HCT116 (cell line): ENCODE data around the gene C8A. TPM values are rescaled to one million over a fixed set of nuclear protein-coding genes. Genes with fewer than 3 reads are reported as not detected.

Experiments used
- ATAC-seq: fragments of 200-7000 bp; cut with Tn5 transposase; 2 replicates; pipeline ENCODE4 v1.9.1; 2020; ENCODE audit warnings: mild to moderate bottlenecking, moderate library complexity
- BruUV-seq: library from RNA; stranded (reverse); fragments of 400-500 nt; replicated peaks from 2 replicates; lab custom pipeline; 2021; lab: Mats Ljungman, UMichigan
- CTCF ChIA-PET: fragments of 300-600 bp; sonication (Branson Sonifier 250); formaldehyde crosslinking; loops from one replicate; lab custom pipeline; 2021; ENCODE audit warnings: antibody characterized with exemption; lab: Charles Lee
- POLR2A ChIA-PET: fragments of 300-600, 350-600 bp; sonication (Branson Sonifier 250); formaldehyde crosslinking; loops from one replicate; lab custom pipeline; 2021; ENCODE audit warnings: antibody characterized with exemption; lab: Charles Lee
- RAD21 ChIA-PET, 2 experiments: fragments of 300-600 bp; sonication (Branson Sonifier 250); formaldehyde crosslinking; loops; one replicate each; lab custom pipeline; 2023; ENCODE audit warnings: low total read pairs in 2 of 2; ENCODE audit not compliant: uncharacterized antibody in 2 of 2, unreplicated experiment in 2 of 2, low non-redundant PET in 1 of 2; lab: Charles Lee
- DNase-seq: peaks from one replicate; pipeline ENCODE4 v3.0.0-alpha.2; 2010; ENCODE audit warnings: low read depth, low spot score
- H2AFZ ChIP-seq: fragments of 200-600 bp; shearing (Covaris generic), sonication (generic); 2 replicates; pipeline ENCODE4 v1.6.1; 2017; ENCODE audit warnings: low read depth, mixed run types, mixed read lengths, antibody characterized with exemption, low read length; ENCODE audit not compliant: poor library complexity, severe bottlenecking
- H3K27ac ChIP-seq: 2 replicates; pipeline ENCODE4 v1.5.1; 2012; ENCODE audit warnings: low read depth, low read length
- H3K27me3 ChIP-seq: fragments of 200-600 bp; sonication (generic); 2 replicates; pipeline ENCODE4 v1.6.1; 2016; ENCODE audit warnings: mixed run types, low read length, mixed read lengths; ENCODE audit not compliant: insufficient read depth
- H3K36me3 ChIP-seq, 2 experiments: fragments of 200-500 bp in 1 of 2; fragments of 200-600 bp in 1 of 2; sonication (Bioruptor generic) in 1 of 2; sonication (generic) in 1 of 2; 2 replicates each; pipeline versions ENCODE4 v1.5.1 to v1.6.1; 2014 to 2016; ENCODE audit warnings: low read length in 2 of 2, inconsistent platforms in 1 of 2, mixed read lengths in 1 of 2, mixed run types in 1 of 2; ENCODE audit not compliant: insufficient read depth in 2 of 2, control insufficient read depth in 1 of 2
- H3K4me1 ChIP-seq, 2 experiments: fragments of 200-600 bp in 1 of 2; sonication (generic) in 1 of 2; 2 replicates each; pipeline versions ENCODE4 v1.5.1 to v1.6.1; 2012 to 2017; ENCODE audit warnings: low read length in 2 of 2, inconsistent platforms in 1 of 2, mild to moderate bottlenecking in 1 of 2, mixed read lengths in 1 of 2, mixed run types in 1 of 2, moderate library complexity in 1 of 2; ENCODE audit not compliant: insufficient read depth in 2 of 2, control insufficient read depth in 1 of 2
- H3K4me2 ChIP-seq: fragments of 200-600 bp; sonication (generic); 2 replicates; pipeline ENCODE4 v1.6.1; 2017; ENCODE audit warnings: mixed run types, low read length, mixed read lengths
- H3K4me3 ChIP-seq, 2 experiments: fragments of 200-600 bp in 1 of 2; sonication (generic) in 1 of 2; replicated peaks in 1 of 2; 2 replicates each; pipeline ENCODE4 v1.5.1; 2011 to 2016; ENCODE audit warnings: low read length in 2 of 2, control low read depth in 1 of 2, low read depth in 1 of 2, mild to moderate bottlenecking in 1 of 2, mixed read lengths in 1 of 2, mixed run types in 1 of 2
- H3K79me2 ChIP-seq: fragments of 200-600 bp; sonication (generic); 2 replicates; pipeline ENCODE4 v1.6.1; 2017; ENCODE audit warnings: mild to moderate bottlenecking, mixed run types, low read length, moderate library complexity, mixed read lengths; ENCODE audit not compliant: insufficient read depth
- H3K9ac ChIP-seq: fragments of 200-600 bp; sonication (generic); 2 replicates; pipeline ENCODE4 v1.6.1; 2016; ENCODE audit warnings: low read length, mixed read lengths
- H3K9me2 ChIP-seq: fragments of 200-600 bp; sonication (generic), shearing (Covaris generic); 2 replicates; pipeline ENCODE4 v1.6.1; 2017; ENCODE audit warnings: mixed run types, mild to moderate bottlenecking, moderate library complexity; ENCODE audit not compliant: insufficient read depth
- H3K9me3 ChIP-seq, 2 experiments: fragments of 200-500 bp in 1 of 2; fragments of 200-600 bp in 1 of 2; sonication (Bioruptor generic) in 1 of 2; sonication (generic) in 1 of 2; 2 replicates each; pipeline ENCODE4 v1.6.1; 2014 to 2017; ENCODE audit warnings: low read length in 2 of 2, mixed read lengths in 2 of 2, inconsistent platforms in 1 of 2, low read depth in 1 of 2, mild to moderate bottlenecking in 1 of 2, mixed run types in 1 of 2, moderate library complexity in 1 of 2; ENCODE audit not compliant: control insufficient read depth in 1 of 2, insufficient read depth in 1 of 2
- H4K20me1 ChIP-seq: fragments of 200-600 bp; sonication (generic), shearing (Covaris generic); 2 replicates; pipeline ENCODE4 v1.6.1; 2017; ENCODE audit warnings: mixed run types, mild to moderate bottlenecking, moderate library complexity; ENCODE audit not compliant: insufficient read depth
- CBX3 ChIP-seq: IDR thresholded peaks from 2 replicates; pipeline ENCODE4 v1.6.1; 2012; ENCODE audit warnings: low read depth
- CEBPB ChIP-seq: IDR thresholded peaks from 2 replicates; pipeline ENCODE4 v1.6.1; 2012; ENCODE audit warnings: low read depth
- EGR1 ChIP-seq: IDR thresholded peaks from 2 replicates; pipeline ENCODE4 v1.6.1; 2012; ENCODE audit warnings: low read depth
- ELF1 ChIP-seq: IDR thresholded peaks from 2 replicates; pipeline ENCODE4 v1.6.1; 2012; ENCODE audit warnings: low read depth, borderline replicate concordance
- EZH2phosphoT487 ChIP-seq: fragments of 200-600 bp; IDR thresholded peaks from 2 replicates; pipeline ENCODE4 v1.6.1; 2018; ENCODE audit warnings: antibody characterized with exemption, borderline replicate concordance
- JUND ChIP-seq: IDR thresholded peaks from 2 replicates; pipeline ENCODE4 v1.6.1; 2012
- POLR2A ChIP-seq: IDR thresholded peaks from 2 replicates; pipeline ENCODE4 v1.7.0; 2011; ENCODE audit warnings: borderline replicate concordance; ENCODE audit not compliant: insufficient read depth, insufficient read length; ENCODE audit errors: extremely low read depth
- POLR2AphosphoS5 ChIP-seq: IDR thresholded peaks from 2 replicates; pipeline ENCODE4 v1.6.1; 2011; ENCODE audit warnings: mild to moderate bottlenecking, low read depth, low read length, moderate library complexity
- RAD21 ChIP-seq: IDR thresholded peaks from 2 replicates; pipeline ENCODE4 v1.6.1; 2012; ENCODE audit warnings: low read depth, mild to moderate bottlenecking
- SIN3A ChIP-seq: IDR thresholded peaks from 2 replicates; pipeline ENCODE4 v1.6.1; 2012; ENCODE audit warnings: low read depth
- SP1 ChIP-seq: IDR thresholded peaks from 2 replicates; pipeline ENCODE4 v1.6.1; 2012; ENCODE audit warnings: low read depth
- SRF ChIP-seq: IDR thresholded peaks from 2 replicates; pipeline ENCODE4 v1.6.1; 2012; ENCODE audit warnings: low read depth
- TCF7L2 ChIP-seq: IDR thresholded peaks from 2 replicates; pipeline ENCODE4 v1.7.0; 2011; ENCODE audit warnings: borderline replicate concordance, inconsistent platforms; ENCODE audit not compliant: insufficient read depth, insufficient read length; ENCODE audit errors: extremely low read depth
- YY1 ChIP-seq: IDR thresholded peaks from 2 replicates; pipeline ENCODE4 v1.6.1; 2011; ENCODE audit warnings: low read length, low read depth, moderate library complexity, mild to moderate bottlenecking; ENCODE audit not compliant: insufficient replicate concordance; ENCODE audit errors: extremely low read depth
- ZFX ChIP-seq: fragments of 450-650 bp; IDR thresholded peaks from 2 replicates; pipeline ENCODE4 v1.6.1; 2017
- intact Hi-C: fragments of 100-400 bp; cut with micrococcal nuclease; formaldehyde crosslinking; loops from 2 replicates; pipeline ENCODE4 v1.10.0; 2022
- total RNA-seq: library from RNA; stranded (reverse); gene quantifications from one replicate; pipeline ENCODE4 v1.2.1, GENCODE V29; 2021; ENCODE audit not compliant: unreplicated experiment
- TF ChIP-seq, protein P1 (sequence below): IDR thresholded peaks from 2 replicates; pipeline ENCODE4 v1.6.1; 2012
- TF ChIP-seq, protein P2 (sequence below): IDR thresholded peaks from 2 replicates; pipeline ENCODE4 v1.6.1; 2011; ENCODE audit warnings: mild to moderate bottlenecking, low read length, moderate library complexity; ENCODE audit not compliant: insufficient replicate concordance; ENCODE audit errors: extremely low read depth
- TF ChIP-seq, protein P3 (sequence below), 3 experiments: fragments of 200-600 bp in 1 of 3; sonication (generic) in 1 of 3; IDR thresholded peaks in 2 of 3; conservative IDR thresholded peaks in 1 of 3; 2 replicates each; pipeline ENCODE4 v1.5.1; 2012 to 2017; ENCODE audit warnings: low read depth in 2 of 3, low read length in 2 of 3, antibody characterized with exemption in 1 of 3, borderline replicate concordance in 1 of 3, control low read depth in 1 of 3, mild to moderate bottlenecking in 1 of 3, mixed read lengths in 1 of 3, mixed run types in 1 of 3, moderate library complexity in 1 of 3; ENCODE audit not compliant: insufficient read depth in 1 of 3
- TF ChIP-seq, protein P4 (sequence below): IDR thresholded peaks from 2 replicates; pipeline ENCODE4 v1.6.1; 2012; ENCODE audit warnings: low read depth

The C8A gene
- total RNA-seq, 1 experiment from 2014 or later = 0.10 TPM

DNA sequence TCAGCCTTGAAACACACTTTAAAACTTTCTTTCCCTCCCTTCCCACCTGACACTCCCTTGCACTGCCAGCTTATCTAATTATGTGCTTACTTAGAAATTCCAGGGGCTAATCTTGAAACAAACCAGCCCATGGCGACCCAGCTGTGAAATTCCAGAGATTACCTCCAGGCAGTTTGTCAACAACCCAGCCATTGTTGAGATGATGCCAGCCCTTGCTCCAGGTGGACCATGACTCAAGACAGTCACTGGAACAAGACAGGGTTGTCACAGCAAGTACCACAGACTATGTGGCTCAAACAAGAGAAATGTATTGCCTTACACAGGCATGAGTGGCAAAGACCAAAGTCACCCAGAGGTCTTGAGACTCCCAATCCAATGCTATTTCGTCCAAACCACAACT is 43.3 kb upstream of the C8A start:
- Histone ChIP-seq H3K4me3 (no peak overlapping the region), H3K36me3 (no peaks in the 10 kb centered on the region), H3K4me2 (no peak overlapping the region), H3K9me3 (no peaks in the 10 kb centered on the region), H3K79me2 (no peaks in the 10 kb centered on the region), H4K20me1 (no peaks in the 10 kb centered on the region), H3K9me2 (no peaks in the 10 kb centered on the region), H2AFZ (no peak overlapping the region), H3K4me1 (no peaks in the 10 kb centered on the region), H3K9ac (no peak overlapping the region), H3K27me3 (peaks cover 18% of the 10 kb centered on the region), H3K27ac (no peak overlapping the region)
- TF ChIP-seq SRF (no peak), POLR2AphosphoS5 (no peak), SIN3A (no peak), ZFX (no peak), CEBPB (no peak), POLR2A (no peak), TCF7L2 (no peak), EGR1 (no peak), CBX3 (no peak), RAD21 (no peak), SP1 (no peak), YY1 (no peak), ELF1 (no peak), EZH2phosphoT487 (no peak), JUND (no peak)
- TF ChIP-seq, protein P1, sequence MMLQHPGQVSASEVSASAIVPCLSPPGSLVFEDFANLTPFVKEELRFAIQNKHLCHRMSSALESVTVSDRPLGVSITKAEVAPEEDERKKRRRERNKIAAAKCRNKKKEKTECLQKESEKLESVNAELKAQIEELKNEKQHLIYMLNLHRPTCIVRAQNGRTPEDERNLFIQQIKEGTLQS = no peak
- TF ChIP-seq, protein P2, sequence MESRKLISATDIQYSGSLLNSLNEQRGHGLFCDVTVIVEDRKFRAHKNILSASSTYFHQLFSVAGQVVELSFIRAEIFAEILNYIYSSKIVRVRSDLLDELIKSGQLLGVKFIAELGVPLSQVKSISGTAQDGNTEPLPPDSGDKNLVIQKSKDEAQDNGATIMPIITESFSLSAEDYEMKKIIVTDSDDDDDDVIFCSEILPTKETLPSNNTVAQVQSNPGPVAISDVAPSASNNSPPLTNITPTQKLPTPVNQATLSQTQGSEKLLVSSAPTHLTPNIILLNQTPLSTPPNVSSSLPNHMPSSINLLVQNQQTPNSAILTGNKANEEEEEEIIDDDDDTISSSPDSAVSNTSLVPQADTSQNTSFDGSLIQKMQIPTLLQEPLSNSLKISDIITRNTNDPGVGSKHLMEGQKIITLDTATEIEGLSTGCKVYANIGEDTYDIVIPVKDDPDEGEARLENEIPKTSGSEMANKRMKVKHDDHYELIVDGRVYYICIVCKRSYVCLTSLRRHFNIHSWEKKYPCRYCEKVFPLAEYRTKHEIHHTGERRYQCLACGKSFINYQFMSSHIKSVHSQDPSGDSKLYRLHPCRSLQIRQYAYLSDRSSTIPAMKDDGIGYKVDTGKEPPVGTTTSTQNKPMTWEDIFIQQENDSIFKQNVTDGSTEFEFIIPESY = no peak
- TF ChIP-seq, protein P3, sequence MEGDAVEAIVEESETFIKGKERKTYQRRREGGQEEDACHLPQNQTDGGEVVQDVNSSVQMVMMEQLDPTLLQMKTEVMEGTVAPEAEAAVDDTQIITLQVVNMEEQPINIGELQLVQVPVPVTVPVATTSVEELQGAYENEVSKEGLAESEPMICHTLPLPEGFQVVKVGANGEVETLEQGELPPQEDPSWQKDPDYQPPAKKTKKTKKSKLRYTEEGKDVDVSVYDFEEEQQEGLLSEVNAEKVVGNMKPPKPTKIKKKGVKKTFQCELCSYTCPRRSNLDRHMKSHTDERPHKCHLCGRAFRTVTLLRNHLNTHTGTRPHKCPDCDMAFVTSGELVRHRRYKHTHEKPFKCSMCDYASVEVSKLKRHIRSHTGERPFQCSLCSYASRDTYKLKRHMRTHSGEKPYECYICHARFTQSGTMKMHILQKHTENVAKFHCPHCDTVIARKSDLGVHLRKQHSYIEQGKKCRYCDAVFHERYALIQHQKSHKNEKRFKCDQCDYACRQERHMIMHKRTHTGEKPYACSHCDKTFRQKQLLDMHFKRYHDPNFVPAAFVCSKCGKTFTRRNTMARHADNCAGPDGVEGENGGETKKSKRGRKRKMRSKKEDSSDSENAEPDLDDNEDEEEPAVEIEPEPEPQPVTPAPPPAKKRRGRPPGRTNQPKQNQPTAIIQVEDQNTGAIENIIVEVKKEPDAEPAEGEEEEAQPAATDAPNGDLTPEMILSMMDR (IDR thresholded peaks at IDR 0.05 in 2 of 3, conservative IDR thresholded peaks at IDR 0.05 in 1 of 3; ENCODE audit: borderline replicate concordance in 1 of 3, insufficient read depth in 1 of 3, low read depth in 2 of 3, low read length in 2 of 3) = no peak
- TF ChIP-seq, protein P4, sequence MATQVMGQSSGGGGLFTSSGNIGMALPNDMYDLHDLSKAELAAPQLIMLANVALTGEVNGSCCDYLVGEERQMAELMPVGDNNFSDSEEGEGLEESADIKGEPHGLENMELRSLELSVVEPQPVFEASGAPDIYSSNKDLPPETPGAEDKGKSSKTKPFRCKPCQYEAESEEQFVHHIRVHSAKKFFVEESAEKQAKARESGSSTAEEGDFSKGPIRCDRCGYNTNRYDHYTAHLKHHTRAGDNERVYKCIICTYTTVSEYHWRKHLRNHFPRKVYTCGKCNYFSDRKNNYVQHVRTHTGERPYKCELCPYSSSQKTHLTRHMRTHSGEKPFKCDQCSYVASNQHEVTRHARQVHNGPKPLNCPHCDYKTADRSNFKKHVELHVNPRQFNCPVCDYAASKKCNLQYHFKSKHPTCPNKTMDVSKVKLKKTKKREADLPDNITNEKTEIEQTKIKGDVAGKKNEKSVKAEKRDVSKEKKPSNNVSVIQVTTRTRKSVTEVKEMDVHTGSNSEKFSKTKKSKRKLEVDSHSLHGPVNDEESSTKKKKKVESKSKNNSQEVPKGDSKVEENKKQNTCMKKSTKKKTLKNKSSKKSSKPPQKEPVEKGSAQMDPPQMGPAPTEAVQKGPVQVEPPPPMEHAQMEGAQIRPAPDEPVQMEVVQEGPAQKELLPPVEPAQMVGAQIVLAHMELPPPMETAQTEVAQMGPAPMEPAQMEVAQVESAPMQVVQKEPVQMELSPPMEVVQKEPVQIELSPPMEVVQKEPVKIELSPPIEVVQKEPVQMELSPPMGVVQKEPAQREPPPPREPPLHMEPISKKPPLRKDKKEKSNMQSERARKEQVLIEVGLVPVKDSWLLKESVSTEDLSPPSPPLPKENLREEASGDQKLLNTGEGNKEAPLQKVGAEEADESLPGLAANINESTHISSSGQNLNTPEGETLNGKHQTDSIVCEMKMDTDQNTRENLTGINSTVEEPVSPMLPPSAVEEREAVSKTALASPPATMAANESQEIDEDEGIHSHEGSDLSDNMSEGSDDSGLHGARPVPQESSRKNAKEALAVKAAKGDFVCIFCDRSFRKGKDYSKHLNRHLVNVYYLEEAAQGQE = no peak
- ChIA-PET POLR2A (no interaction called here), RAD21 (no interaction called here), CTCF (interaction anchor here (1.2 kb wide), 1 partner anchor 10 kb away, joined by 4 read pairs; no protein-coding TSS in a partner anchor)
- ATAC-seq (no peak), DNase-seq (no peak)
- no TSS peak for BruUV-seq
- intact Hi-C loops = no loop called here
